GM19324 (cell line): ENCODE data around the gene ITK.
A peak's percentile ranks its signal among the peaks of the same experiment; 100 is the strongest.
"Not testable (repeated sequence)": the region's sequence is repeated elsewhere in the genome, so short reads cannot be mapped to it uniquely, and the experiment has no call there.

ENCODE experiments used
- ATAC-seq: cut with Tn5 transposase; IDR thresholded peaks from one replicate; pipeline ENCODE4 v1.9.1; 2021; ENCODE audit warnings: mild to moderate bottlenecking, moderate library complexity; ENCODE audit not compliant: unreplicated experiment, low FRiP score

The ITK gene

GRCh38 chr5:157166214-157167213 is 14.1 kb upstream of the ITK start, which contains the start of gene GARIN3:
Gene GARIN3, minus strand, starts transcription at chr5:157166264. Its CDS starts 96 bp downstream, at chr5:157166168.
- ATAC-seq = no peak

- ATAC-seq = no peak
Measured at GRCh38 chr5:157167214-157167621, 13.4 kb upstream of the ITK start.

- no peak for ATAC-seq
Measured at GRCh38 chr5:157168286-157168685, 12.4 kb upstream of the ITK start.

GRCh38 chr5:157172403-157172802 is 8.2 kb upstream of the ITK start:
- peak; percentile 99 for ATAC-seq

GRCh38 chr5:157175071-157175612 is 5.5 kb upstream of the ITK start:
- no peak for ATAC-seq

- ATAC-seq = no peak
Measured at GRCh38 chr5:157177953-157178352, 2.7 kb upstream of the ITK start.

GRCh38 chr5:157178966-157179365 is 1.7 kb upstream of the ITK start:
- no peak for ATAC-seq

- no peak for ATAC-seq
Measured at GRCh38 chr5:157182143-157182757, 1.6 kb downstream of the ITK start.

- no peak for ATAC-seq
Measured at GRCh38 chr5:157184117-157184670, 3.6 kb downstream of the ITK start.

- not testable (repeated sequence) for ATAC-seq
Measured at GRCh38 chr5:157185122-157185521, 4.5 kb downstream of the ITK start.

- no peak for ATAC-seq
Measured at GRCh38 chr5:157186309-157187045, 5.8 kb downstream of the ITK start.

- ATAC-seq = no peak
Measured at GRCh38 chr5:157187046-157187754, 6.6 kb downstream of the ITK start.

GRCh38 chr5:157188270-157188669 is 7.6 kb downstream of the ITK start:
- no peak for ATAC-seq

- no peak for ATAC-seq
Measured at GRCh38 chr5:157189223-157189622, 8.6 kb downstream of the ITK start.

- no peak for ATAC-seq
Measured at GRCh38 chr5:157193699-157194424, 13.2 kb downstream of the ITK start.

- no peak for ATAC-seq
Measured at GRCh38 chr5:157196045-157196444, 15.4 kb downstream of the ITK start.

- ATAC-seq = no peak
Measured at GRCh38 chr5:157197086-157197485, 16.4 kb downstream of the ITK start.

- no peak for ATAC-seq
Measured at GRCh38 chr5:157198277-157198986, 17.8 kb downstream of the ITK start.
